ENCODE data around the gene TNFSF11. TPM values are rescaled to one million over a fixed set of nuclear protein-coding genes. Genes with fewer than 3 reads are reported as not detected.

TNFSF11 gene
- total RNA-seq, 4 donors from 2014 or later = not detected

DNA sequence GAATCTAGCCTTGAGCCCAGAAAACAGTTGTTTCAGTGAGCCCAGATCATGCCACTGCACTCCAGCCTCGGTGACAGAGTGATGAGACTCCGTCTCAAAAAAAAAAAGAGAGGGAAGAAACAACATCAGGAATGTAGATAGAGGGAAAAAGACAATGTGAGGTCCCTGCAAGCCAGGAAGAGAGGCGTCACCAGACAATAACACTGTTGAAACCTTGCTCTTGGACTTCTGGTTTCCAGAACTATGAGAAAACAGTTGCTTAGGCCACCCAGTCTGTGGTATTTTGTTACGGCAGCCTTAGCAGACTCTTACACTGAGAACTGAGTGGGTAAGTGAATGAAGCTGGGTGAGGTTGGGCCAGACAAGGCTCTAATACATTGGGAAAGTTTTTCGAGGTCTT, 64.1 kb downstream of the TNFSF11 start:
- Histone ChIP-seq H3K9me3 (peaks cover 0 to 10% (median 0%) of the 10 kb centered on the region in 4 donors), H3K27ac (no peak overlapping the region), H3K27me3 (no peaks in the 10 kb centered on the region), H3K36me3 (no peaks in the 10 kb centered on the region), H3K4me3 (no peak overlapping the region), H3K4me1 (no peaks in the 10 kb centered on the region)
- WGBS, 2 donors = 66 to 76% methylated on average over 5 of the region's 5 CpGs
- TF ChIP-seq, protein P1, sequence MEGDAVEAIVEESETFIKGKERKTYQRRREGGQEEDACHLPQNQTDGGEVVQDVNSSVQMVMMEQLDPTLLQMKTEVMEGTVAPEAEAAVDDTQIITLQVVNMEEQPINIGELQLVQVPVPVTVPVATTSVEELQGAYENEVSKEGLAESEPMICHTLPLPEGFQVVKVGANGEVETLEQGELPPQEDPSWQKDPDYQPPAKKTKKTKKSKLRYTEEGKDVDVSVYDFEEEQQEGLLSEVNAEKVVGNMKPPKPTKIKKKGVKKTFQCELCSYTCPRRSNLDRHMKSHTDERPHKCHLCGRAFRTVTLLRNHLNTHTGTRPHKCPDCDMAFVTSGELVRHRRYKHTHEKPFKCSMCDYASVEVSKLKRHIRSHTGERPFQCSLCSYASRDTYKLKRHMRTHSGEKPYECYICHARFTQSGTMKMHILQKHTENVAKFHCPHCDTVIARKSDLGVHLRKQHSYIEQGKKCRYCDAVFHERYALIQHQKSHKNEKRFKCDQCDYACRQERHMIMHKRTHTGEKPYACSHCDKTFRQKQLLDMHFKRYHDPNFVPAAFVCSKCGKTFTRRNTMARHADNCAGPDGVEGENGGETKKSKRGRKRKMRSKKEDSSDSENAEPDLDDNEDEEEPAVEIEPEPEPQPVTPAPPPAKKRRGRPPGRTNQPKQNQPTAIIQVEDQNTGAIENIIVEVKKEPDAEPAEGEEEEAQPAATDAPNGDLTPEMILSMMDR (IDR thresholded peaks at IDR 0.05) = no peak
- TF ChIP-seq EP300 (IDR thresholded peaks at IDR 0.05) (no peak), POLR2A (IDR thresholded peaks at IDR 0.05) (no peak)
- DNase-seq (ENCODE audit: low spot score in 2 of 2) = no peak

DNA sequence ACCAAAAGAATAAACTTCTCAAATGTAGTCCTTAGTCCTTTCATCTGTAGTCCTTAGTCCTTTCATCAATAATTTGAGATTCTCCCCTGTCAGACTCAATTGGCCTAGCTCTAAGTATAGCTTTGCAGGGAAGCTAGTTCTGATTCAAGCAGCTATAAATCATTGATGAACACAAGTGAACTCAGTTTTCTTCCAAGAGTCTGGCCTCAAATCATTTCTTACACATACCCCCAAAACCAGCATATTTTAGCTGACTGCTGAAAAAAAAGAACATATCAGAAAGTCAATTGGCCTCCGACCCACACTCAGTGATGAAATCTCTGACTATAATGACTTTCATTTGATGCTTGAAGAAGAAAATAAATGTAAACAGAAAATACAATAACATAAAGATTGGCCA, 64.9 kb downstream of the TNFSF11 start:
- TF ChIP-seq POLR2A (IDR thresholded peaks at IDR 0.05) (no peak), EP300 (IDR thresholded peaks at IDR 0.05) (no peak)
- TF ChIP-seq, protein P1 (IDR thresholded peaks at IDR 0.05) = no peak

DNA sequence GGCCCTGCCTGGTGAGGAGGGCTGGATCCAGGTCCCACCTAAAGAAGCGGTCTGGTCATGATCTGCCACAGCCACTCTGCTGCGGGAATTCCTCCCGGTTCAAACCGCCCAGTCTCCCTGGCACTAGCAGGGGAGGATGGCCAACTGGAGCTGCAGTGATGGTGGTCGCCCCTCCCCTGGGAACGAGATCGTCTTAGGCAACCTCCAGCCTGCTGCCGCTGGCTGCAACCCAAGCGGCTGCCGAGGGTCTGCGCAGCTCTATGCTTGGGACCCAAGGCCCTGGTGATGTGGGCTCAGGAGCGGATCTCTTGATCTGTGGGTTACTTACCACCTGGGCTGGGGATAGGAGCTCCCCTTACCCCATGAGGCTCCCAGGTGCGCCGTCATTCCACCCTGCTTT, 69.1 kb downstream of the TNFSF11 start:
- TF ChIP-seq EP300 (IDR thresholded peaks at IDR 0.05) (no peak), POLR2A (IDR thresholded peaks at IDR 0.05) (no peak)
- TF ChIP-seq, protein P1 (IDR thresholded peaks at IDR 0.05) = no peak
- no peaks in the 10 kb centered on the region for H3K36me3 ChIP-seq
- no peak overlapping the region for H3K4me3 ChIP-seq
- no peak overlapping the region for H3K27ac ChIP-seq
- 93 to 98% methylated on average over 7 to 14 of the region's 14 CpGs for WGBS, 2 donors
- H3K9me3 ChIP-seq = peaks cover 0 to 10% (median 0%) of the 10 kb centered on the region in 4 donors
- no peak for DNase-seq (ENCODE audit: low spot score in 2 of 2)
- no peaks in the 10 kb centered on the region for H3K4me1 ChIP-seq
- H3K27me3 ChIP-seq = no peaks in the 10 kb centered on the region

More for the DNA sequence above, 64.9 kb downstream of the TNFSF11 start:
- DNase-seq (ENCODE audit: low spot score in 2 of 2) = no peak
- peaks cover 0 to 10% (median 0%) of the 10 kb centered on the region in 4 donors for H3K9me3 ChIP-seq
- WGBS, 2 donors = 30 to 43% methylated on average over 1 of the region's 1 CpG
- H3K36me3 ChIP-seq = no peaks in the 10 kb centered on the region
- H3K27ac ChIP-seq = no peak overlapping the region
- H3K27me3 ChIP-seq = no peaks in the 10 kb centered on the region
- H3K4me3 ChIP-seq = no peak overlapping the region
- no peaks in the 10 kb centered on the region for H3K4me1 ChIP-seq

DNA sequence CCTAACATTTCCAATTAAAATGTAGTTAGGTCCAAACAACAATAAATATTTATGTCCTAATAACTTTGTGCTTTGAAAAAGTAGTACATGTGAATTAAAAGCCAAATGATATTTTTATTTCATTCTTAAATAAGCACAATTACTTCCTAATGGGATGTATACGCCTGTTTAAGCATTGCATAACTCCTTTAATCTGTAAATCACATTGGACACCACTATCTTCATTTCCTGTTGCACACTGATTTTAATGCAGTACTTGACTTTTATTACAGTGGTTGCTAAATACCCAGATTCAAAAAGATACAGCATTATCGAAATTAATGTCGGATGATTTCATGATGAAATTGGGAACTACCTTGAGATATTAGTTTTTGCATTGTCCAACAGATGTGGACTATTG, 70.9 kb downstream of the TNFSF11 start:
- DNase-seq (ENCODE audit: low spot score in 2 of 2) = no peak
- no peak for TF ChIP-seq EP300 (IDR thresholded peaks at IDR 0.05)
- TF ChIP-seq, protein P1 (IDR thresholded peaks at IDR 0.05) = no peak
- no peak for TF ChIP-seq POLR2A (IDR thresholded peaks at IDR 0.05)
- Histone ChIP-seq H3K9me3 (peaks cover 0 to 10% (median 0%) of the 10 kb centered on the region in 4 donors), H3K4me3 (no peak overlapping the region), H3K27me3 (no peaks in the 10 kb centered on the region), H3K4me1 (no peaks in the 10 kb centered on the region), H3K27ac (no peak overlapping the region), H3K36me3 (no peaks in the 10 kb centered on the region)
- 91 to 94% methylated on average over 3 of the region's 3 CpGs for WGBS, 2 donors

DNA sequence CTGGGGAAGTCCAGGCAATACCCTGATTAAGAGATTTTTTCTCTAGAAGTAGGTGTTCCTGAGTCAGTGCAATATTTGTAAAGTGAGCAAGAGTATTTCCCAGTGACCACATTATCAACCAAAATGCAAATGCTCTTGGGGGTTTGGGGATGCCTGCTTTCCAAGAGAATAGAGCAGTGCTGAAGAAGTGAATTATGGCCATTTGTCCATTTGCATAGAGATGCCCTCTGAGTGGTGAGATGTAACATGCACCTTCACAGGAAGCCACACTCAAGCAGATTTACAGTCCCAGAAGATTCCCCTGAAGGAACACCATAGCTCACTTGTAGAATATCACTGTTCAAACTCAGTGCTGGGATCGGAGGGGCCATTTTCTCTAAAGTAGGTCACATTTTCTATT, 71.8 kb downstream of the TNFSF11 start:
- Histone ChIP-seq H3K4me3 (no peak overlapping the region), H3K36me3 (no peaks in the 10 kb centered on the region), H3K4me1 (no peaks in the 10 kb centered on the region), H3K27me3 (no peaks in the 10 kb centered on the region), H3K9me3 (peaks cover 0 to 7% (median 0%) of the 10 kb centered on the region in 4 donors), H3K27ac (no peak overlapping the region)
- TF ChIP-seq, protein P1 (IDR thresholded peaks at IDR 0.05) = no peak
- TF ChIP-seq POLR2A (IDR thresholded peaks at IDR 0.05) = no peak
- TF ChIP-seq EP300 (IDR thresholded peaks at IDR 0.05) = no peak
- 95 to 96% methylated on average over 1 of the region's 1 CpG for whole genome bisulfite sequencing, 2 donors
- DNase-seq (ENCODE audit: low spot score in 2 of 2) = no peak
